ENCODE measurements around the gene TRIM65. TPM values are rescaled to one million over a fixed set of nuclear protein-coding genes. Genes with fewer than 3 reads are reported as not detected.

TRIM65 gene
- total and polyA plus RNA-seq, 2 of the 13 experiments (the other 11 are each of a cell fraction or from before 2014, with no cell fraction given): 10.3 to 22.4 TPM

GRCh38 chr17:75856062-75856756 is 40.5 kb downstream of the TRIM65 start (continued):
- TF ChIP-seq ARID4A (CRISPR knock-in tag; IDR thresholded peaks at IDR 0.05; ENCODE audit: borderline replicate concordance): peak; percentile 42

GRCh38 chr17:75855310-75856061 is 41.3 kb downstream of the TRIM65 start, which contains the start of gene WBP2:
Gene WBP2, minus strand, starts transcription at chr17:75855335. Its CDS starts 38 bp downstream, at chr17:75855297.
- peak; percentile 99 for FAIRE-seq
- ChIA-PET POLR2A (interaction anchor here (0.6 to 12.8 kb wide), 38 partner anchors 9 to 399 kb away, joined by 3 to 454 read pairs (median 6); partner anchors contain the start of genes ACOX1, GALK1, MRPL38 and RECQL5), CTCF (ENCODE audit: low intra/inter-chr PET ratio, low total read pairs) (interaction anchor here (1.1 kb wide), 1 partner anchor 23 kb away, joined by 3 read pairs; the partner anchor contains the start of gene TRIM47)
- in situ Hi-C loops (cut with HindIII; ENCODE audit: extremely low pct_ligation_motif_present, low pct_unique_long_range_greater_than_20kb): no loop called here
- Histone ChIP-seq H3K36me3 (replicated peaks in 1 of 2; ENCODE audit: control insufficient read depth in 1 of 2, insufficient read depth in 2 of 2, low read length in 2 of 2) (peaks cover 3 to 11% of the 10 kb centered on the region in 2 experiments; a peak in 4 of 5 replicates), H3K27ac (ENCODE audit: extremely low read length, insufficient read depth, low read length) (peak within 1 kb of the TSS; percentile 89), H2AFZ (ENCODE audit: low read length) (no peak within 1 kb of the TSS), H3K4me3 (replicated peaks in 1 of 3; ENCODE audit: insufficient read depth in 1 of 3, low read depth in 2 of 3, low read length in 3 of 3) (peak within 1 kb of the TSS; percentile 81 to 90 (median 90)), H3K4me1 (ENCODE audit: insufficient read depth, low read length) (peaks cover 53% of the 10 kb centered on the region), H3K79me2 (ENCODE audit: insufficient read depth, low read length) (peaks cover 17% of the 10 kb centered on the region), H3K4me2 (ENCODE audit: low read depth, low read length) (peak within 1 kb of the TSS; percentile 97), H4K20me1 (ENCODE audit: insufficient read depth, low read length) (peaks cover 4% of the 10 kb centered on the region; the same call in 1 of the 2 replicates), H3K9ac (ENCODE audit: insufficient read depth, low read depth, low read length) (peak within 1 kb of the TSS; percentile 89), H3K9me3 (ENCODE audit: low read length) (no peaks in the 10 kb centered on the region), H3K27me3 (ENCODE audit: control insufficient read depth in 1 of 2, insufficient read depth in 2 of 2, low read length in 2 of 2) (no peaks in the 10 kb centered on the region; a peak in 1 of 5 replicates)
- BruUV-seq (replicated peaks): no TSS peak
- intact Hi-C loops (cut with micrococcal nuclease; ENCODE audit: unreplicated experiment): loop anchor here (2.0 to 5.0 kb wide), 3 partner anchors 13 to 37 kb away; no protein-coding TSS in a partner anchor
- WGBS (ENCODE audit: low lambda C conversion rate): 1% methylated on average over 36 of the region's 58 CpGs
- peak; percentile 100 for DNase-seq (ENCODE audit: low spot score)
- ATAC-seq: peak; percentile 92
- TF ChIP-seq U2AF1 (optimal IDR thresholded peaks at IDR 0.05; ENCODE audit: low read depth, low read length): no peak
- TF ChIP-seq CSRNP2 (CRISPR knock-in tag; conservative IDR thresholded peaks at IDR 0.05; ENCODE audit: low read depth): no peak
- no peak for TF ChIP-seq MBNL3 (CRISPR knock-in tag; conservative IDR thresholded peaks at IDR 0.05)
- TF ChIP-seq IRX3 (CRISPR knock-in tag; IDR thresholded peaks at IDR 0.05; ENCODE audit: borderline replicate concordance, low read depth): peak; percentile 76; the same call in 1 of the 2 replicates
- no peak for TF ChIP-seq ADNP (CRISPR knock-in tag; IDR thresholded peaks at IDR 0.05)
- TF ChIP-seq SETDB1 (CRISPR knock-in tag; IDR thresholded peaks at IDR 0.05; ENCODE audit: borderline replicate concordance): no peak
- peak; percentile 85 for TF ChIP-seq MAX (IDR thresholded peaks at IDR 0.05)
- TF ChIP-seq BATF2 (CRISPR knock-in tag; IDR thresholded peaks at IDR 0.05): 0 out of 2 replicates have a peak, but pooled peaks have one; percentile 83
- TF ChIP-seq HOMEZ (CRISPR knock-in tag; IDR thresholded peaks at IDR 0.05; ENCODE audit: low read depth): 0 out of 2 replicates have a peak, but pooled peaks have one; percentile 8

Measured in HepG2 (cell line).